GM19328 (cell line): ENCODE measurements around the gene ARL13B.
"Not testable (repeated sequence)": the region's sequence is repeated elsewhere in the genome, so short reads cannot be mapped to it uniquely, and the experiment has no call there.

Source experiments
- ATAC-seq: cut with Tn5 transposase; IDR thresholded peaks from one replicate; pipeline ENCODE4 v1.9.1; 2021; ENCODE audit warnings: mild to moderate bottlenecking, moderate library complexity; ENCODE audit not compliant: unreplicated experiment

Gene ARL13B

GRCh38 chr3:93992207-93992606 is 12.3 kb downstream of the ARL13B start:
- no peak for ATAC-seq

- no peak for ATAC-seq
Observed at GRCh38 chr3:93994056-93994455, 14.1 kb downstream of the ARL13B start.

- ATAC-seq, result no peak
Observed at GRCh38 chr3:94001191-94001590, 21.2 kb downstream of the ARL13B start.

GRCh38 chr3:94001827-94002495 is 22.0 kb downstream of the ARL13B start:
- no peak for ATAC-seq

GRCh38 chr3:94004301-94004910 is 24.5 kb downstream of the ARL13B start:
- ATAC-seq, result peak; percentile 89

- ATAC-seq, result no peak
Observed at GRCh38 chr3:94008253-94008652, 28.3 kb downstream of the ARL13B start.

- no peak for ATAC-seq
Observed at GRCh38 chr3:94009608-94010007, 29.7 kb downstream of the ARL13B start.

- no peak for ATAC-seq
Observed at GRCh38 chr3:94011233-94011711, 31.3 kb downstream of the ARL13B start.

- ATAC-seq, result no peak
Observed at GRCh38 chr3:94012185-94012584, 32.2 kb downstream of the ARL13B start.

- no peak for ATAC-seq
Observed at GRCh38 chr3:94015025-94015424, 35.1 kb downstream of the ARL13B start.

- no peak for ATAC-seq
Observed at GRCh38 chr3:94019659-94020058, 39.7 kb downstream of the ARL13B start.

GRCh38 chr3:94020293-94020692 is 40.3 kb downstream of the ARL13B start:
- ATAC-seq, result no peak

GRCh38 chr3:94024385-94024784 is 44.4 kb downstream of the ARL13B start:
- ATAC-seq, result no peak

GRCh38 chr3:94026623-94027022 is 46.7 kb downstream of the ARL13B start:
- ATAC-seq, result no peak

- ATAC-seq, result no peak
Observed at GRCh38 chr3:94028093-94028837, 48.3 kb downstream of the ARL13B start, which contains the start of gene STX19. STX19 (minus strand) TSS chr3:94028597; CDS start chr3:94015269, 13,328 bp downstream.

- peak; percentile 72 for ATAC-seq
Observed at GRCh38 chr3:94036909-94037507, 57.1 kb downstream of the ARL13B start.

GRCh38 chr3:94043285-94043684 is 63.3 kb downstream of the ARL13B start:
- ATAC-seq, result no peak

GRCh38 chr3:94044100-94044936 is 64.4 kb downstream of the ARL13B start:
- not testable (repeated sequence) for ATAC-seq

- ATAC-seq, result no peak
Observed at GRCh38 chr3:94046533-94046932, 66.6 kb downstream of the ARL13B start.

GRCh38 chr3:94049267-94049666 is 69.3 kb downstream of the ARL13B start:
- no peak for ATAC-seq
